Neural cell (in vitro differentiated cells): ENCODE results near the gene LPCAT1.

Experiments
- CTCF ChIP-seq: fragments of 450-650 bp; IDR thresholded peaks from 2 replicates; pipeline ENCODE4 v1.5.1; 2014; ENCODE audit warnings: antibody characterized with exemption, mild to moderate bottlenecking, moderate library complexity; ENCODE audit not compliant: poor library complexity, severe bottlenecking
- EZH2 ChIP-seq: fragments of 200-600, 300-800 bp; shearing (Covaris generic), sonication (generic); IDR thresholded peaks from 2 replicates; pipeline ENCODE4 v1.6.1; 2014; ENCODE audit warnings: antibody characterized with exemption, low read length, borderline replicate concordance, mild to moderate bottlenecking; ENCODE audit not compliant: insufficient read depth, poor library complexity, severe bottlenecking
- POLR2AphosphoS5 ChIP-seq: IDR thresholded peaks from 2 replicates; pipeline ENCODE4 v1.6.1; 2012
- REST ChIP-seq: IDR thresholded peaks from 2 replicates; pipeline ENCODE4 v1.6.1; 2012; ENCODE audit warnings: borderline replicate concordance
- SMC3 ChIP-seq: fragments of 450-650 bp; conservative IDR thresholded peaks from 2 replicates; pipeline ENCODE4 v1.6.1; 2014; ENCODE audit warnings: antibody characterized with exemption, mild to moderate bottlenecking, moderate library complexity; ENCODE audit not compliant: poor library complexity
- TAF1 ChIP-seq: IDR thresholded peaks from 2 replicates; pipeline ENCODE4 v1.6.1; 2012; ENCODE audit warnings: low read depth

- TF ChIP-seq CTCF (no peak), POLR2AphosphoS5 (no peak), SMC3 (no peak), REST (no peak), EZH2 (no peak), TAF1 (no peak)
Observed at GRCh38 chr5:1480217-1480616, 43.5 kb downstream of the LPCAT1 start.
